ENCODE results near the gene SRSF5.

Gene SRSF5

DNA sequence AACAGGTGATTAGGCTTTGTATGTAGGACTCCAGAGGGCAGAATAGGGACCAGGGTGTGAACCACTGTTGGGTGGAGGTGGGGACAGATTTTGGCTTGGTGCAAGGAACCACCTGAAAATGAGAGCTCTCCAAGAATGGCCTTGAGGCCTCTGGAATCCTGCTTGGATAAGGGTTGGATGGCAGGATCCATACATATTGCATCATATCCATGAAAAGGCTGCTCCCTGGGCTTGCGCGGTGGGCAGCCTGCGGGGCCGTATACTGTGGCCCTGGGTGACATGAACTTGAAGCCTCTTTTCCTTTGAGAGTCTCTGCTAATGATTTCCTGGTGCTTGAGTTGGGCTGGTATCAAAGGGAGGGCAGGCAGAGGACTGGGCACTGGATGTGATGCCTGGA lies 31.4 kb downstream of the SRSF5 start:
- in situ Hi-C loops (cut with MboI; ENCODE audit: low sequenced_read_pairs, unreplicated experiment): no loop called here
- TF ChIP-seq, protein P1, sequence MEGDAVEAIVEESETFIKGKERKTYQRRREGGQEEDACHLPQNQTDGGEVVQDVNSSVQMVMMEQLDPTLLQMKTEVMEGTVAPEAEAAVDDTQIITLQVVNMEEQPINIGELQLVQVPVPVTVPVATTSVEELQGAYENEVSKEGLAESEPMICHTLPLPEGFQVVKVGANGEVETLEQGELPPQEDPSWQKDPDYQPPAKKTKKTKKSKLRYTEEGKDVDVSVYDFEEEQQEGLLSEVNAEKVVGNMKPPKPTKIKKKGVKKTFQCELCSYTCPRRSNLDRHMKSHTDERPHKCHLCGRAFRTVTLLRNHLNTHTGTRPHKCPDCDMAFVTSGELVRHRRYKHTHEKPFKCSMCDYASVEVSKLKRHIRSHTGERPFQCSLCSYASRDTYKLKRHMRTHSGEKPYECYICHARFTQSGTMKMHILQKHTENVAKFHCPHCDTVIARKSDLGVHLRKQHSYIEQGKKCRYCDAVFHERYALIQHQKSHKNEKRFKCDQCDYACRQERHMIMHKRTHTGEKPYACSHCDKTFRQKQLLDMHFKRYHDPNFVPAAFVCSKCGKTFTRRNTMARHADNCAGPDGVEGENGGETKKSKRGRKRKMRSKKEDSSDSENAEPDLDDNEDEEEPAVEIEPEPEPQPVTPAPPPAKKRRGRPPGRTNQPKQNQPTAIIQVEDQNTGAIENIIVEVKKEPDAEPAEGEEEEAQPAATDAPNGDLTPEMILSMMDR (IDR thresholded peaks at IDR 0.05; ENCODE audit: borderline replicate concordance, control extremely low read depth, extremely low read depth, insufficient read depth, missing control alignments): no peak
- no peak for DNase-seq (ENCODE audit: low spot score)

DNA sequence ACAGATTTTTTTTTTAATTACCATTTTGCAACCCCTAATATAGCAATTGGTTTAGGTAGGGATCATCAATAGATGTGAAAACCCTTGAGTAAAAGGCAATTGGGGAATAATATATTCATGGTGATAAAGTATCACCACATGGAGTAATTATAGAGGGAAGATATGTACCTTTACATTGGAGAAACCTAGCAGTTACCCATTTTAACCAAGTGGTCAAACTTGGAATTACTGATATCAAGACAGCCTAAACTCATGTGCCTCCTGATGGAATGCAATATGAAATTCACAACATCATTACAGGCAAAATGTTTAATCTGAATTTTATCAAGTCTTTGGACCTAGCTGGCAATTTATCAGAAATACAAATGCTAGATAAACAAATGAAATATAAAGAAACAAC lies 36.8 kb downstream of the SRSF5 start:
- DNase-seq (ENCODE audit: low spot score): no peak
- TF ChIP-seq, protein P1 (IDR thresholded peaks at IDR 0.05; ENCODE audit: borderline replicate concordance, control extremely low read depth, extremely low read depth, insufficient read depth, missing control alignments): no peak
- in situ Hi-C loops (cut with MboI; ENCODE audit: low sequenced_read_pairs, unreplicated experiment): no loop called here

GRCh38 chr14:69804902-69805301 lies 38.0 kb downstream of the SRSF5 start:
- TF ChIP-seq, protein P1 (IDR thresholded peaks at IDR 0.05; ENCODE audit: borderline replicate concordance, control extremely low read depth, extremely low read depth, insufficient read depth, missing control alignments): no peak
- in situ Hi-C loops (cut with MboI; ENCODE audit: low sequenced_read_pairs, unreplicated experiment): no loop called here
- DNase-seq (ENCODE audit: low spot score): no peak

GRCh38 chr14:69807192-69807591 lies 40.2 kb downstream of the SRSF5 start:
- no peak for DNase-seq (ENCODE audit: low spot score)
- TF ChIP-seq, protein P1 (IDR thresholded peaks at IDR 0.05; ENCODE audit: borderline replicate concordance, control extremely low read depth, extremely low read depth, insufficient read depth, missing control alignments): no peak
- in situ Hi-C loops (cut with MboI; ENCODE audit: low sequenced_read_pairs, unreplicated experiment): no loop called here

DNA sequence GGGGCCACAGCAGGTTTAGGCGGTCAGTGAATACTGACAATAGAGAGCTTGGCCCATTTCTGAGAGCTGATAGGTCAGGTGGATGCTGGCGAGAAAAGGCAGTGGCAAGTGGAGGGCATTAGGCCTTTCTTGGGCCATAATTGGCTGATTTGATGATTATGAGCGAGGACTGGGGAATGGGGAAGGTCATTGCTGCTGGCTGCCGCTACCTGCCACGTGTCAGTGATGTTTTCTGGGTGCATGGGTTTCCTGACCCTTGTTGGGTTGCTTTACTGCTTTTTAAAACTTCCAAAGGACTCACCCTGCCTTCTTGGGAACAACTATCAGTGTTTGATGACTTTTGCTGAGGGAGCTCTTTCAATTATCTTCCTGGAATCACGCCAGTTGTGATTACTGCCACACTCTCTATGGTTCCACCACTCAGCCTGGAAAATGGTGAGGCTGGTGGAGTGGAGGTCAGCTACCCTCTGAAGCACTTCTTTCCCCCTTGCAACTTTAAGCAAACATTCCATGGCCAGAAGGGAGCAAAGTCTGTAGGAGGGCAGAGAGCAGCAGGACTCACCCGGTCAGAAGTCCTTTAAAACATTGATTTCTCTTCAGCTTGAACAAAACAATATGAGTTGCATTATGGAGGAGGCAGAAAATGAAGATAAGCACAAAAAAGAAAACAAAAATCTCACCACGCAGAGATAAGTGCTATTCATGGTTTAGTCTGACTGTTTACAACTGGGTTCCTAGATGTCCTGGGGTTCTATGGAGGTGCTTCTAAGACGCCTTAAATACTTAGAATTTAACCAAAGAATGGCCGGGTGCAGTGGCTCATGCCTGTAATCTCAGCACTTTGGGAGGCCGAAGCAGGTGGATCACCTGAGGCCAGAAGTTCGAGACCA lies 42.2 kb downstream of the SRSF5 start:
- TF ChIP-seq, protein P1 (IDR thresholded peaks at IDR 0.05; ENCODE audit: borderline replicate concordance, control extremely low read depth, extremely low read depth, insufficient read depth, missing control alignments): no peak
- in situ Hi-C loops (cut with MboI; ENCODE audit: low sequenced_read_pairs, unreplicated experiment): no loop called here
- DNase-seq (ENCODE audit: low spot score): no peak

- TF ChIP-seq, protein P1 (IDR thresholded peaks at IDR 0.05; ENCODE audit: borderline replicate concordance, control extremely low read depth, extremely low read depth, insufficient read depth, missing control alignments): no peak
- no peak for DNase-seq (ENCODE audit: low spot score)
- in situ Hi-C loops (cut with MboI; ENCODE audit: low sequenced_read_pairs, unreplicated experiment): no loop called here
These were observed 44.4 kb downstream of the SRSF5 start for GRCh38 chr14:69811227-69811867.

All from GM13976 (cell line).